ENCODE data around the gene RGPD5.
"Not testable (repeated sequence)": the region's sequence is repeated elsewhere in the genome, so short reads cannot be mapped to it uniquely, and the experiment has no call there.

RGPD5 gene

DNA sequence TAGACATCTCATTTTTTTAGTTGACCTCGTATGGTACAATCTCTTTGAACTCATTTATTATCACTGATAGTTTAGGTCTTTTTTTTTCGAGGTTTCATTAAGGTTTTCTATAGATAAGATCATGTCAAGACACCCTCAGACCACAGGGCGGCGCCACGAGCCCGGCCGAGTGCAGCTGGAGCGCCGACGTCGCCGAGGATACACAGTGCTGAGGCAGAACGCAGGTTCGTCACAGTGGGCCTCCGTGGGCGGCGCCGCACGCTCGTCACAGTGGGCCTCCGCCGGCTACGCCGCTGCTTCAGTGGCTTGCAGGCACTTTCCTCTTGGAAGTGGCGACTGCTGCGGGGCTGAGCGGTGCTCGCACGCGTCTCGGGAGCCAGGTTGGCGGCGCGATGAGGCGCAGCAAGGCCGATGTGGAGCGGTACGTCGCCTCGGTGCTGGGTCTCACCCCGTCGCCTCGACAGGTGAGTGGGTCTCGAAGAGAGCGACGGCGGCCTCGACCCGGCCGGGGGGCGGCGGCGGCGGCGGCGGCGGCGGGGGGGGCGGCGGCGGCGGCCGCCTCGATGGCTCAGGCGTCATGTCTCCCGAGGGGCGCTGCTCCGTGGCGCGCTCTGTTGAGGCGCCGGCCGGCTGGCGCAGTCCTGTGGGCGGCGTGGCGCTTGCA lies at the start of gene RGPD5:
Gene RGPD5 (plus strand): TSS at position 232 of the 664 bp plus-strand sequence. CDS start 161 bp downstream, at position 393.
- DNase-seq (ENCODE audit: low read depth, low spot score); H3K4me3 ChIP-seq (ENCODE audit: low read depth, low read length); in situ Hi-C loops (cut with HindIII; ENCODE audit: low sequenced_read_pairs): not testable (repeated sequence)

DNA sequence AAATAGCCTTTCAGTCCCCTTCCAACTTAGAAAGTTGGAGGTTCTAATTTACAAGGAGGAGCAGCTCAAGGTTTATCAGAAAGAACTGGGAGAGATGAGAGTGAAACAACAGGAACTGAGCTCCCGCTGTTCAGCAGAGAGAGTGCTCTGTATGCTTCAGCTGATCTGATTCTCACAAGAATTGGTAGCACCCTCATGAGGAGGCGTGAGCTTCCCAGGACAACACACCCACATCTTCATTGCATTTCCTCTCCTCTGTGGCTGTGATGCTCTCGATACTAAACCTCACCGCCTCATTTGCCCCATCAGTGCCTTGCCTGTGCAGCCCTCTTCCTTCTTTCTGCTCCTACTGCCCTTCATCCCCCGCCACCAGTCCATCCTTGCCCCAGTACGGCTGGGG lies 42.5 kb upstream of the RGPD5 start:
- in situ Hi-C loops (cut with HindIII; ENCODE audit: low sequenced_read_pairs); H3K4me3 ChIP-seq (ENCODE audit: low read depth, low read length); DNase-seq (ENCODE audit: low read depth, low spot score): not testable (repeated sequence)

GRCh38 chr2:109757163-109757824 lies 36.8 kb upstream of the RGPD5 start:
- H3K4me3 ChIP-seq (ENCODE audit: low read depth, low read length); in situ Hi-C loops (cut with HindIII; ENCODE audit: low sequenced_read_pairs); DNase-seq (ENCODE audit: low read depth, low spot score): not testable (repeated sequence)

DNA sequence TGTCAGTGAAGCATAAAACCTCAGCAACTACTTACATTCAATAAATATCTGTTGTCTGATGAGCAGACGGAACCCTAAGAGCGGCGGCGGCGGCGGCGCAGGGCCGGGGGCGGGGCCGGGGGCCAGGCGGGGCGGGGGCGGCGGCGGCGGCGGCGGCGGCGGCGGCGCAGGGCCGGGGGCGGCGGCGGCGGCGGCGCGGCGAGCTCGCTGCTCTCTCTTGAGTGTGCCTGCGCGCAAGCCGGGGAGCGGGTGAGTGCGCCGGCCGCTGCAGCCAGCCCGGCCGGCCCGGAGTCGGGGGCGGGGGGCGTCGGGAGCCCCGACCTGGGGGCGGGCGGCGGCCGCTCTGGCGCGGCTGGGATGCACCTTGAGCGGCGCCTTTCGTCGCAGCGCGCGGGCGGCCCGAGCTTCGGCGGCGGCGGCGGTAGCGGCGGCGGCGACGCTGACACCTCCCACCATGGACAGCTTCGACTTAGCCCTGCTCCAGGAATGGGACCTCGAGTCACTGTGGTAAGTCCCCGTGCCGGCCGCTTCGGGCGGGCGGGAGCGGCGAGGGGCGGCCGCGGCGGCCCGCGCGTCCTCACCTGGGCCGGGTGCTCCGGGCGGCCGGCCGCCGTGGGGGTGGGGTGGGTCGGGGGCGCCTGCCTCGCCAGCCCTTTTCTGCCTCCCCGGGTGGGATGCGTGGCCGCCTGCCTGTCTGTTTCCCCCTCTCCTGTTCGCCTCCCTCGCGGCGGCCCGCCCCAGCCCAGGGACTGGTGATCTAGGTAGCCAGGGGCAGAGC lies 33.7 kb upstream of the RGPD5 start:
- H3K4me3 ChIP-seq (ENCODE audit: low read depth, low read length); in situ Hi-C loops (cut with HindIII; ENCODE audit: low sequenced_read_pairs); DNase-seq (ENCODE audit: low read depth, low spot score): not testable (repeated sequence)

DNA sequence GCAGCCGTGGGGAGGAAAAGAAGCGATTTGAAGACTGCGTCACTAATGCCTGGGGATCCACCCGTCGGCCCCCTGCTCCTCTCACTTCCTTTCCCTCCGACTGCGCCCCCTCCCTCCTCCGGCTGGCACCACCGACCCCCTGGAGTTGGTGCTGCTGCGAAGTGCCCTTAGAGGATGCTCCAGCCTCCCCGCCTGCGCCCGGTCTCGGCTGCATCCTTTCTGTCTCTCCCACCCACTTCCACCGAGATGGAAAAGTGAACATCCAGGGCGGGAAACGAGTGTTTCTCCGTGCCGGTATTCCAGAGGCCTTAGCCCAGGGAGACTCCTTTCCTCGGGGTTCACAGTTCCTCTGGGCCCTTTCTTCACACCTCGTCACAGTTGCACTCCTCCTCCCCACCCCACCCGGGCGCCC lies 33.1 kb upstream of the RGPD5 start:
- in situ Hi-C loops (cut with HindIII; ENCODE audit: low sequenced_read_pairs); H3K4me3 ChIP-seq (ENCODE audit: low read depth, low read length); DNase-seq (ENCODE audit: low read depth, low spot score): not testable (repeated sequence)

DNA sequence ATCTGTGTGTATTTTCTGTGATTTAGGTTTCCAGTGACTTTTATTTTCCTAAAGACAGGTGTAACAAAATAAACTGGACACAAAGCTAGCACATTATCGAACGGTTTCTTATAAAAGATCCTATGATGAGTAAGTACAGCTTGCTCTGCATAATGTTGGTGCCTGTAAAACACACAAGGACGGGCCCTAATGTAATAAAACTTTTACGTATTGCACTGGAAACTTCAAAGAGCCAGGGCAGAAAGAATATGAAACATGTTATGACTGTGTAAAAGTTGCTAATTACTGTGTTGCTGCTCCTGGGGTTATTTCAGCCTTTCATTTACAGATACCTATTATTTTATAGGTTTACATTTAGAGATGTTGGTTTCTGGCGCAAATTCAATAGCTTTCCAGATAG lies 32.1 kb upstream of the RGPD5 start:
- H3K4me3 ChIP-seq (ENCODE audit: low read depth, low read length); DNase-seq (ENCODE audit: low read depth, low spot score); in situ Hi-C loops (cut with HindIII; ENCODE audit: low sequenced_read_pairs): not testable (repeated sequence)

DNA sequence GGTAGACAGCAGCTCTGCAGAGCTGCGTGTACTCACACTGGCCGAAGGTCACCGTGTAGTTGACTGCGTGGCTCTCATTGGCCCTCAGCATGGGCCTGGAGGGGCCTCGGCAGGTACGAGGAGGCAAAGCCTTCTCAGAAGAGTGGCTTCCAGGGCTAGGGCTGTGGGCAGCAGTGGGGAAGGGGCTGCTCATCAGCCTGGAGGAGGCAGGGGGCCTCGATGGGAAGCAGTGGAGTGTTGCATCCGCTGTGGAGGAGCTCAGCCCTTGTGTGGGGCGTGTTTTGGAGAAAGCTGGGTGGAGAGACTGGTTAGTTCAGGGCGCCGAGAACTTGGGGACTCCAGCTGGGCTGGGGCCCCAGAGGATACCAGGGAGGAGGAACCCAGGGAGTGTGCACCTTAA lies 28.0 kb upstream of the RGPD5 start:
- H3K4me3 ChIP-seq (ENCODE audit: low read depth, low read length); DNase-seq (ENCODE audit: low read depth, low spot score); in situ Hi-C loops (cut with HindIII; ENCODE audit: low sequenced_read_pairs): not testable (repeated sequence)

DNA sequence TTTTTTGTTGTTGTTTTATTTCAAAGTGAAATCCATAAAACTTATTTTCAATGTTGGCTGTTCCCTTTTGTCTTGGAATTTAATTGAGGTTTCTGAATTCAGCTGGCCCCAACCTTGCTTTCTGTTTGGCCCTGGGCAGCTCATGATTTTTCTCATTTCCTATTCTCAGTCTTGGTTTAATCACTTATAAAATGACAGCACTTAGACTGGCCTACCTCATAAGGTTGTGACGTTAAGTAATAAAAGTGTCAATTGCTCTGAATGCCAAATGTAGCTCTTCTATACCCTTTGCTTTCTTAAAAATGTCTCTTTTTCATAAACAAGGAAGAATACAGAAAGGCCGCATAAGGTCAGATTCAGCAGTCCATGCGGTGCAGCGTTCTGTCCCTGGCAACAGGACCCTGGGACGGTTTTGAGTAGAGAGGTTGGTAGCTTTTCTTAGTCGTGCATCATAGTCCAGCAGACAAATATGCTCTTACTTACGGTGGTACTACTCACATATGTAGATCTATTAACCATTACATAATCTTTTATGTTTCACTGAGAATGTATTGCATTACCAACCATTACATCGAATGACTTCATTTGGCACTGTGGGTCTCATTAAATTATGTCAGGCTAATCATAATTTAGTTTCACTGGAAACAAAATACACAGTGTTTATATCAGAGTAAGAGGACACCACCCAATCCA lies 27.1 kb upstream of the RGPD5 start:
- in situ Hi-C loops (cut with HindIII; ENCODE audit: low sequenced_read_pairs); DNase-seq (ENCODE audit: low read depth, low spot score); H3K4me3 ChIP-seq (ENCODE audit: low read depth, low read length): not testable (repeated sequence)

DNA sequence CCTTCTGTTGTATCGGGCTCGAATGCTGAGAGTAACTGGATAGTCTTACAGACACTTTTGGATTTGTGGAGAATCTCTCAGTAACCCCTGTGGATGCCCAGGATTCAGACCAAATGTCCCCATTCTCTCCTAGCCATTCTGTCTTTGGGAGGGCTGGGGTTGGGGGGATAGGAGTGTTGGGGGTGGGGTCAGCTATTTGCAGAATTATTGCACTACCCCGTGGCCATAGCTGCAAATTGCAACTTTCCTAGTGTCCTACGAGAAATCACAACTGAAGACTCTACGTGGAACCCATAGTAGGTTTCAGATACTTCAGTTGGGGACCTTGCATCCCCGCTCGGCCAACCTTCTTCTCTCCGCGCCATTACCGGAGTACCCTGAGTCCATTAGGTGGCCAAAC lies 25.2 kb upstream of the RGPD5 start:
- in situ Hi-C loops (cut with HindIII; ENCODE audit: low sequenced_read_pairs); DNase-seq (ENCODE audit: low read depth, low spot score); H3K4me3 ChIP-seq (ENCODE audit: low read depth, low read length): not testable (repeated sequence)

GRCh38 chr2:109779118-109779517 lies 15.0 kb upstream of the RGPD5 start:
- in situ Hi-C loops (cut with HindIII; ENCODE audit: low sequenced_read_pairs); H3K4me3 ChIP-seq (ENCODE audit: low read depth, low read length); DNase-seq (ENCODE audit: low read depth, low spot score): not testable (repeated sequence)

DNA sequence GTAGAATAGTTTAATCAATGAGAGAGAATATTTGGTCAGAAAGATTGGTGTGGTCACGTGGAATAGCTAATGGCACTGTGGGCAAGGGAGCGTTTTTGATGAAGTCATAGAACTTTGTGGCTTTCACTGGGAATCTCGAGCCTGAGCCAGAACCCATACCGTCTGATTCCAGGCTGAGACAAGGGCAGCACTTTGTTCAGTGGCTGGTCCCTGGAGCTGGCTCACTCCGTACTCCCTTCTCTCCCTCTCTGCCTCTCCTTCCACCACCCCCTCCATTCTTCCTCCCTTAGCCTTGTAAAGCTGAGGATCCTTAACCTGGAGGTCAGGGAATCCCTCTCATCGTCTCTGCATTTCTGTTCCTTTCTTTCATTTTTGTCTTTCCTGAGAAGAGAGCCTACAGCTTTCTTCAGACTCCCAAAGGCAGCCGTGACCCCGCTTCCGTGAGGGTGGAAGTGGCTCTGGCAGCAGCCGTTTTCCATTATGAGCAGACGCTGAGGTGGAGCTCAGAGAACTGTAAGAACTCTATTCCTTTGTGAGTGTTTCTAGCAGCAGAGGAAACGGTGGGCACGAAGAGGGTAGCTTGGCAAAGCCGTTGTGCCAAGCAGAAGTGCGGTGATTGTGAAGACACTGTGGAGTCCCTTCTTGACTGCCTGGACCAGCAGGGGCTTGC lies 12.8 kb upstream of the RGPD5 start:
- in situ Hi-C loops (cut with HindIII; ENCODE audit: low sequenced_read_pairs); DNase-seq (ENCODE audit: low read depth, low spot score): not testable (repeated sequence)

GRCh38 chr2:109782446-109782993 lies 11.6 kb upstream of the RGPD5 start:
- H3K4me3 ChIP-seq (ENCODE audit: low read depth, low read length); in situ Hi-C loops (cut with HindIII; ENCODE audit: low sequenced_read_pairs); DNase-seq (ENCODE audit: low read depth, low spot score): not testable (repeated sequence)

More for the DNA sequence above, 12.8 kb upstream of the RGPD5 start:
- not testable (repeated sequence) for H3K4me3 ChIP-seq (ENCODE audit: low read depth, low read length)

DNA sequence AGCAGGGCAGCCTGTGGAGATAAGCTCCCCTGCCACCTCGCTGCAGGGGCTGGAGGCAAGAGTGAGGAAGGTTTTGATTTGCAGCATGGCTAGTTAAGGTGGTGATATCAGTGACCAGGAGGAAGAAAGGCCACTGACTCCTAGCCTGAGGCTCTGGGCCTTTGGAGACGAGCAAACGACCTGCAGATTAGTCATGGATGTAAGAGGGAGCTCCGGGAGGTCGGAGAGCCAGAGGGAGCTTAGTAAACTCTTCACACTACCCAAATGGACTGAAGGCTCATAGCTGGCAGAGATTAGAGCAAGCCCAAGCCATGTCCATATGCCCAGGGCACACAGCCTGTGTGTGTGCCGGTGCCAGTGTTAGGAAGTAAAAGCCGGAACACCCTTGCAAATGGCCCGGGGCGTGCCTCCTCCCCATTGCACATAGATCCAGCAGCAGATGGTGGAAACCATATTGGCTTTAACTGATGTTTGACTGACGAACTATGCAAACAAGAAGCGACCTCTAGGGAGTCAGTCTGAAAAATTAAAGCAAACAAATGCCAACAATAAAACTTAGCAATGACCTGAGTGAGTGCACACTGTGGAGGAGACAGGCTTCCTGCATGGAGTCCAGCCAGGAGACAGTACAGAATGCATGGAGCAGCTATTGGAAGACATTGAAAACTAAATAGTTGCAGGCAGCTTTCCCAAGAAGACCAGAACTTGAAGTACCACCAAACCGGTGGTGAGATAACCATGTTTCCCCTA lies 2.4 kb upstream of the RGPD5 start:
- in situ Hi-C loops (cut with HindIII; ENCODE audit: low sequenced_read_pairs); DNase-seq (ENCODE audit: low read depth, low spot score); H3K4me3 ChIP-seq (ENCODE audit: low read depth, low read length): not testable (repeated sequence)

- H3K4me3 ChIP-seq (ENCODE audit: low read depth, low read length); in situ Hi-C loops (cut with HindIII; ENCODE audit: low sequenced_read_pairs); DNase-seq (ENCODE audit: low read depth, low spot score): not testable (repeated sequence)
Observed at GRCh38 chr2:109792659-109793058, 1.4 kb upstream of the RGPD5 start.

DNA sequence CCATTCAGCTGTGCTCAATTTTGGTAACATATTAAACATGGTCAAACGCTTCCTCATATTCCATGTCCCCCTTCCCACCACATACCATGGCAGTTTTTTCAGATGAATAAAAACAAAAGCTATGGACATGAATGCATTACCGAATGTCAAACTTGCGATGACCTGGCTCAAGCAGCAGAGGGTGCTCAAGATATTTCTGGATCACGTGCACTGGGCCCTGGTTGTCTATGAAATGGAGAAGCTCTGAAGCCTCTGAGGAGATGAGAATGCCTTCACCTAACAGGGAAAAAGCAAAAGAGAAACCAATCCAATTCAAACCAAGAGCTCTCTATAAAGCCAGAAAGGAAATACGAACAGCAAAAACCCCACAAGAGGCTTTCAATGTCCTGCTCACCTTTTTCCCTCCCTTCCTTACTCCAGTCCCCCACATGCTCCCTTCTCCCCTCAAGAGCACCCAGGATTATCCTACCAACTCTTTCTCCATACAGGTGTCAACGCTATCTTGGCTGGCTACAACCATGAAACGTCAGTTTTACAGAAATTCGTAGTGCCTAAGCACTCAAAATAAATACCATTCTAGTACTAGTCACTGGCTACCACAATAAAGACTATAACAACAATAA lies 77.1 kb downstream of the RGPD5 start:
- H3K4me3 ChIP-seq (ENCODE audit: low read depth, low read length); DNase-seq (ENCODE audit: low read depth, low spot score); in situ Hi-C loops (cut with HindIII; ENCODE audit: low sequenced_read_pairs): not testable (repeated sequence)
